PC-3 (cell line): ENCODE data around the gene NCCRP1. TPM values are rescaled to one million over a fixed set of nuclear protein-coding genes. Genes with fewer than 3 reads are reported as not detected.
A peak's percentile ranks its signal among the peaks of the same experiment; 100 is the strongest.
"Not testable (repeated sequence)": the region's sequence is repeated elsewhere in the genome, so short reads cannot be mapped to it uniquely, and the experiment has no call there.

Experiments
- ATAC-seq: fragments of 200-7000 bp; cut with Tn5 transposase; 2 replicates; pipeline ENCODE4 v1.9.1; 2020; ENCODE audit warnings: mild to moderate bottlenecking, moderate library complexity
- BruUV-seq: library from RNA; stranded (reverse); fragments of 400-500 nt; replicated peaks from 2 replicates; lab custom pipeline; 2021; lab: Mats Ljungman, UMichigan
- CTCF ChIA-PET: fragments of 300-600 bp; sonication (Branson Sonifier 250); formaldehyde crosslinking; loops from one replicate; lab custom pipeline; 2022; ENCODE audit warnings: antibody characterized with exemption; lab: Charles Lee
- POLR2A ChIA-PET: fragments of 300-600 bp; sonication (Branson Sonifier 250); formaldehyde crosslinking; loops from one replicate; lab custom pipeline; 2022; ENCODE audit warnings: antibody characterized with exemption; ENCODE audit not compliant: unreplicated experiment; lab: Charles Lee
- DNase-seq: peaks from one replicate; pipeline ENCODE4 v3.0.0-alpha.2; 2015
- H2AFZ ChIP-seq: fragments of 300-600 bp; sonication (generic); 2 replicates; pipeline ENCODE4 v1.6.0; 2016; ENCODE audit warnings: antibody characterized with exemption, low read length
- H3F3A ChIP-seq: fragments of 300-600 bp; sonication (generic); one replicate; pipeline ENCODE4 v1.6.0; 2017; ENCODE audit warnings: antibody characterized with exemption, low read length, control low read depth, mild to moderate bottlenecking; ENCODE audit not compliant: unreplicated experiment
- H3K27ac ChIP-seq: fragments of 300-600 bp; sonication (generic); 2 replicates; pipeline ENCODE4 v1.5.1; 2016; ENCODE audit warnings: mild to moderate bottlenecking, low read length
- H3K27me3 ChIP-seq: fragments of 300-600 bp; sonication (generic); 2 replicates; pipeline ENCODE4 v1.6.1; 2016; ENCODE audit warnings: low read length, mixed read lengths
- H3K36me3 ChIP-seq: fragments of 300-600 bp; sonication (generic); 2 replicates; pipeline ENCODE4 v1.6.1; 2016; ENCODE audit warnings: low read depth, mixed run types, low read length, mixed read lengths
- H3K4me1 ChIP-seq: fragments of 300-600 bp; sonication (generic); 2 replicates; pipeline ENCODE4 v1.5.1; 2016; ENCODE audit warnings: low read length; ENCODE audit not compliant: insufficient read depth
- H3K4me2 ChIP-seq: fragments of 300-600 bp; sonication (generic); 2 replicates; pipeline ENCODE4 v1.6.0; 2016; ENCODE audit warnings: low read length
- H3K4me3 ChIP-seq: fragments of 300-600 bp; sonication (generic); 2 replicates; pipeline ENCODE4 v1.5.1; 2016; ENCODE audit warnings: mild to moderate bottlenecking, low read length, mixed read lengths
- H3K79me2 ChIP-seq: fragments of 300-600 bp; sonication (generic); 2 replicates; pipeline ENCODE4 v1.6.1; 2017; ENCODE audit warnings: low read length, mixed read lengths
- H3K9ac ChIP-seq: fragments of 300-600 bp; sonication (generic); 2 replicates; pipeline ENCODE4 v1.6.0; 2016; ENCODE audit warnings: mild to moderate bottlenecking, low read length
- H3K9me2 ChIP-seq: fragments of 300-600 bp; sonication (generic); replicated peaks from 2 replicates; pipeline ENCODE4 v1.6.1; 2016; ENCODE audit warnings: mixed run types, low read length, mixed read lengths
- H3K9me3 ChIP-seq: fragments of 300-600 bp; sonication (generic); 2 replicates; pipeline ENCODE4 v1.6.1; 2016; ENCODE audit warnings: low read length, mixed read lengths
- H4K20me1 ChIP-seq: fragments of 300-600 bp; sonication (generic); 2 replicates; pipeline ENCODE4 v1.6.1; 2016; ENCODE audit warnings: low read length, mixed read lengths
- CTCF ChIP-seq: fragments of 300-600 bp; sonication (generic); conservative IDR thresholded peaks from 2 replicates; pipeline ENCODE4 v1.5.1; 2017; ENCODE audit warnings: antibody characterized with exemption, low read depth, mild to moderate bottlenecking, low read length
- EZH2 ChIP-seq: fragments of 300-600 bp; sonication (generic); IDR thresholded peaks from one replicate; pipeline ENCODE4 v1.6.1; 2017; ENCODE audit warnings: antibody characterized with exemption, mild to moderate bottlenecking, low read length; ENCODE audit not compliant: unreplicated experiment
- EZH2phosphoT487 ChIP-seq: fragments of 300-600 bp; sonication (generic); IDR thresholded peaks from 2 replicates; pipeline ENCODE4 v1.6.1; 2018; ENCODE audit warnings: mild to moderate bottlenecking, antibody characterized with exemption, low read length, borderline replicate concordance
- intact Hi-C: fragments of 100-400 bp; cut with micrococcal nuclease; formaldehyde crosslinking; loops from 2 replicates; pipeline ENCODE4 v1.9.0; 2023
- total RNA-seq: library from RNA; depleted of rRNA; stranded (reverse); fragments of >200 nt; gene quantifications from 2 replicates; pipeline ENCODE4 v1.2.3, GENCODE V29; 2014

Gene NCCRP1
- total RNA-seq, 1 experiment from 2014 or later, result 2.2 TPM

DNA sequence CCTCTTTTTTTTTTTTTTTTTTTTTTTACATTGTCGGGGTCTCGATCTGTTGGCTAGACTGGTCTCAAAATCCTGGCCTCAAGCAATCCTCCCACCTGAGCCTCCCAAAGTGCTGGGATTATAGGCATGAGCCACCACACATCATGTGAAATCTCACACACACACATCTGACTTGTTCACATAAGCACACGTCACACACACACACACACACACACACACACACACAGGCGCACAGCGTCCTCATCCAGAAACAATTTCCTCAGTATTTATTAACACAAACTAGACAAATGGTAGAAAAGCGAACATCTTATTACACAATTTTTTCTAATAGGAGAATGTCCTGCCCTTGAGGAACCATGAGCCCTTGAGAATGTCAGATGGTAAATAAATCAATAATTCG lies 12.4 kb downstream of the NCCRP1 start:
- ChIA-PET CTCF (no interaction called here), POLR2A (no interaction called here)
- Histone ChIP-seq H2AFZ (no peak overlapping the region), H3K4me3 (no peak overlapping the region), H3K27ac (no peak overlapping the region), H3K4me1 (no peaks in the 10 kb centered on the region), H3K79me2 (no peaks in the 10 kb centered on the region), H3K9ac (no peak overlapping the region), H3K36me3 (no peaks in the 10 kb centered on the region; the same call in 1 of the 2 replicates), H4K20me1 (no peaks in the 10 kb centered on the region), H3F3A (no peaks in the 10 kb centered on the region), H3K9me2 (no peaks in the 10 kb centered on the region), H3K4me2 (no peak overlapping the region), H3K9me3 (no peaks in the 10 kb centered on the region), H3K27me3 (no peaks in the 10 kb centered on the region)
- DNase-seq (no peak), ATAC-seq (no peak)
- intact Hi-C loops, result no loop called here
- BruUV-seq, result no TSS peak
- TF ChIP-seq EZH2, result no peak
- TF ChIP-seq CTCF, result no peak
- TF ChIP-seq EZH2phosphoT487, result no peak

- H3K79me2 ChIP-seq, result no peaks in the 10 kb centered on the region
- no peak overlapping the region for H2AFZ ChIP-seq
- H3K4me2 ChIP-seq, result no peak overlapping the region
- H3K27me3 ChIP-seq, result no peaks in the 10 kb centered on the region
- H3F3A ChIP-seq, result no peaks in the 10 kb centered on the region
- DNase-seq (no peak), ATAC-seq (no peak)
- POLR2A ChIA-PET, result no interaction called here
- H4K20me1 ChIP-seq, result no peaks in the 10 kb centered on the region
- no peak overlapping the region for H3K27ac ChIP-seq
- H3K9me2 ChIP-seq, result no peaks in the 10 kb centered on the region
- CTCF ChIA-PET, result interaction anchor here (0.6 kb wide), 1 partner anchor 90 kb away, joined by 5 read pairs; no protein-coding TSS in a partner anchor
- no peaks in the 10 kb centered on the region for H3K9me3 ChIP-seq
- H3K9ac ChIP-seq, result no peak overlapping the region
- no peak for TF ChIP-seq CTCF
- H3K4me1 ChIP-seq, result no peaks in the 10 kb centered on the region
- no TSS peak for BruUV-seq
- intact Hi-C loops, result loop anchor here (5.0 kb wide), 1 partner anchor 115 kb away; no protein-coding TSS in a partner anchor
- no peak overlapping the region for H3K4me3 ChIP-seq
- H3K36me3 ChIP-seq, result no peaks in the 10 kb centered on the region; the same call in 1 of the 2 replicates
Observed at GRCh38 chr19:39211731-39212374, 15.1 kb downstream of the NCCRP1 start.

GRCh38 chr19:39212375-39212742 lies 15.6 kb downstream of the NCCRP1 start:
- POLR2A ChIA-PET, result no interaction called here
- H3K27me3 ChIP-seq, result no peaks in the 10 kb centered on the region
- TF ChIP-seq EZH2phosphoT487, result no peak
- TF ChIP-seq EZH2, result no peak
- peak; percentile 61 for TF ChIP-seq CTCF
- H3K4me2 ChIP-seq, result no peak overlapping the region
- H3K79me2 ChIP-seq, result no peaks in the 10 kb centered on the region
- H4K20me1 ChIP-seq, result no peaks in the 10 kb centered on the region
- CTCF ChIA-PET, result no interaction called here
- no peak overlapping the region for H3K4me3 ChIP-seq
- no TSS peak for BruUV-seq
- H3K9me3 ChIP-seq, result no peaks in the 10 kb centered on the region
- H3K27ac ChIP-seq, result no peak overlapping the region
- H2AFZ ChIP-seq, result no peak overlapping the region
- DNase-seq, result peak; percentile 32
- no peak; the same call in 1 of the 2 replicates for ATAC-seq
- H3K9ac ChIP-seq, result no peak overlapping the region
- H3F3A ChIP-seq, result no peaks in the 10 kb centered on the region
- H3K36me3 ChIP-seq, result no peaks in the 10 kb centered on the region; the same call in 1 of the 2 replicates
- H3K9me2 ChIP-seq, result no peaks in the 10 kb centered on the region
- no peaks in the 10 kb centered on the region for H3K4me1 ChIP-seq
- intact Hi-C loops, result loop anchor here (5.0 kb wide), 1 partner anchor 115 kb away; no protein-coding TSS in a partner anchor

- POLR2A ChIA-PET, H3K4me2 ChIP-seq, ATAC-seq, H3K4me3 ChIP-seq, H4K20me1 ChIP-seq, H2AFZ ChIP-seq, BruUV-seq, H3K9me3 ChIP-seq, CTCF ChIA-PET, intact Hi-C loops, H3K79me2 ChIP-seq, H3F3A ChIP-seq, H3K9me2 ChIP-seq, DNase-seq, H3K27ac ChIP-seq, H3K4me1 ChIP-seq, H3K9ac ChIP-seq, H3K27me3 ChIP-seq, H3K36me3 ChIP-seq: not testable (repeated sequence)
Observed at GRCh38 chr19:39215323-39215722, 18.6 kb downstream of the NCCRP1 start.
